GM19351 (cell line): ENCODE data around the gene TMEM229A.
"Not testable (repeated sequence)": the region's sequence is repeated elsewhere in the genome, so short reads cannot be mapped to it uniquely, and the experiment has no call there.

Experiments
- ATAC-seq: cut with Tn5 transposase; IDR thresholded peaks from one replicate; pipeline ENCODE4 v1.9.1; 2021; ENCODE audit warnings: mild to moderate bottlenecking, moderate library complexity; ENCODE audit not compliant: unreplicated experiment

TMEM229A gene

DNA sequence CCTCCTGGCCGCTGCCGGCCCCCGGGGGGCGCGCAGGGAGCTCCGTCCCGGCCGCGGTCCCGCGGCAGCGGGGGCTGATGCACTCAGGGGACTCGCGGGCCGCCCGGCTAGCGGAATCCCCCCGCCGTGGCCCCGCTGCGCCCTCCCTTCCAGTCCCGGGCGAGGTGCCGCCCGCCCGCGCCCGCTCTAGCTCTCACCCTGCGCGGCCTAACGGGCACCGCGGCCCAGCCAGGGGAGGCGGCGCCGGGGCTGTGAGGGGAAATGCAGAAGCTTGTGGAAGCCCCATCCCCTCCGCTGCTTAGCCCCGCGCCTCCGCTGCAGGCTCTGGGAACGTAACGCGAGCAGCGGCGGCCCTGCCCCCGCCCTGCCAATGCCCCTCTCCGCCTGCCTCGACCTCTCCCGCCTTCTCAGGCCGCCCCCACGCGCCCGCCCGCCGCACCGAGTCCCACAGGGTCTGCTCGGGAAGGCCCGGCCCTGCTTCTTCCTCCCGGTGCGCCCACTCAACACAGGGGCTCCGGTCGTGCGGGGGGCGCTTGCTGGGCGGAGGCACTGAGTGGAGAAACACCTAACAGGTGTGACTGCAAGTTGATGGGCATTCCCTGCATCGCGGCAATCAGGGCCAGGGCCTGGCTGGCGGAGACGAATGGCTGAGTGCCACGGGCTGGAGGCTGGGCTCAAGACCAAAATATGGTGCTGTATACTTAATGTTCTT lies 384 bp upstream of the TMEM229A start:
- peak; percentile 40 for ATAC-seq

DNA sequence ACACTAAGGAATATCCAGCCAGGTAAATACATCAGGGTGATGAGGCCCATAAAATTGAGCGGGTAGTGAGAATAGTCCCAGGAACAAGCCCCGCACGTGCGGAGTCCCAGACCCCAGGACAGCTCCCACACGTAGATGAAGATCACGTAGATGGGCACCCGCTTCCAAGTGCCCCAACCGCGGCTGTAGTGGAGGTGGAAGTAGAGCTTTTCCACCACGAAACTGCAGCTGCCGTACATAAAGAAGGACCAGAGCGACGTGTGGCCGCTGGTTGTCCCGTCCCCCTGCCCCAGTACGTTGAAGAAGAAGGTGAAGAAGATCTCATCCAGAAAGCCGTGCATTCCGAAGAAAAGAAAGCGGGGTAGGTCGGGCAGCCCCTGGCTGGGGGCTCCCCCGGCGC lies 948 bp downstream of the TMEM229A start:
- peak; percentile 2 for ATAC-seq

DNA sequence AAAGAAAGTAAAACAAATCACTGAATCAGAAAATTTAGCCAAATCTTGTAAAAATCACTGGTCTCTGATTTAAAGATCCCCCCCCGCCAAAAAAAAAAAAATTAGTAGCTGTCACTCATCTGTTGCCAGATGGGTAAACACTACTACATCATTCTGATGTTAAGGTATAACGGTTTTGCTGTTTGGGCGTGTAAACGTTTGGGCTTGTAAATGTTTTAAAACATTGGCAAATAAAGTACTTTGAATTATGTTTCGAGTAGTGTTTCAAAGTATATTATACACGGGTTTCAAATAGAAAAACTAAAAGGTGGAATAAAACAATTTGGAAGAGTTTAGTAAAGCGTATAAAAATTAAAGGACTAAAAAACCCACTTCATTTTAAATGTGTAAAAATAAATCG lies 1.5 kb downstream of the TMEM229A start:
- ATAC-seq, result no peak

DNA sequence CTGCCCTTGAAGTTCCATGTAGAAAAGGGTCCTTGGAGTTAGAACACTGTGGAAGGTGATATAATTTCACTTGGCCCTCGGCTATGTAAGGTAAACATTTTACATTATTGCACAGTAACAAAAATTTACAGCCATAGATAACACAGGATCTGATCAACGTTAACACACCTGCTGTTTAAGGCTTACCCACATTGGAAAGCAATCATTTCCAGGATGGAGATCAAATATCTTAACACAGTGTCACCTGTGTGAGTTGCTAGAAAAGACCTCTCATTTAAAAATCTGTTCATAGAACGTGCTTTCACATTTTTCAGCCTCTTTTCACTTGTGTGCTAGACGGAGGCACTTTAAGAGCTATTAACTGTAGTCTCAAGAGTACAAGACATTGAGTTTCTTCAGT lies 1.9 kb downstream of the TMEM229A start:
- ATAC-seq, result no peak

DNA sequence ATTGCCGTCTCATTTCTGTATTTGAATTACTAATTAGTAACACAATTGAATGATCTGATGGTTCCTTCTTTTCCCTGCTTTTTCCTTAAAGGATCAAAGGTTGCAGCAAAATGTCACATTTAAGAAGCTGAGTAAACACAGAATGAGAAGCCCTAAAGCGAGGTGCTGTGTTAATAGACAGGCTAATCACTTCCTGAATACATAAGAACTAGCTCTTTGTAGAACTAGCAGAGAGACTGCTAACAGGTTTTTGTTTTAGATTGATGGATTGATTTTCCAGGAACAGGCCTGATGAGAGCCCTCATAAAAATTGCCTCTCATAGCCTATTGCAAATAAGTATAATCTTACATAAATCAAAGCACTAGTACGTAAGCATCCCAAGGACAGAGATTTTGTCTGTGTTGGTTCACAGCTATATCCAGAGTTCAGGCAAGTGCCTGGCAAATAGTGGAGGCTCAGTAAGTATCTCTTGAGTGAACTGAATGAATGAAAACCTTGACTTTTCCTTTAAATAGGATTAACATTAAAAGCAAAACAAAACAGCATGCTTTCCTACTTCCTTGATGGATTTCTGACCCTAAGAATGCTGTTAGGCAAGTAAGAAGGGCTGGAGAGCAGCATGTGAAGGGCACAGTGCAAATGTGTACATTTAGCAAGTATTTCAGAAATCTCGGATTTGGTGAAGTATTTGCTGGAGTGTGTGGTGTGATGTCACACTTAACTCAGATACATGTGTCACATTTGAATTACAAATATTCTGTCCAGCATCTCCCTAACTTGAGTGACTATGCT lies 3.3 kb downstream of the TMEM229A start:
- ATAC-seq, result no peak

DNA sequence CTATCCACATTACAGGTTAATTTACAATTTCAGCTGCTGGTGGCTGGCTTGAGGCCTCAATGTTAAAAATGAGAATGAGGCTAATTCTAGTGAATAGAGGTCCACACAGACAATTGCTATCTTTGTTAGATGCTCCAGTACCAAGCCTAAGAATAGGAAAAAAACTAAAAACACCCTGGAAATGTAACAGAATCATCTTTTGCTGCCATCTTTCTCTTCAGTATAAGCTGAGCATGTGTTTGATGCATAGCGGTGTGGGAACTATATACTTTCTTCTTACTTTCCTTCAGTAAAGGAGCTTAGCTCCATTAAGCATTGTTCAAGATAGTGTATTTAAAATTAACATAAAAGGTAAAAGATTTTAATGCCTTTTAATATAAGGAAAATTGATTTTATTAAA lies 5.6 kb downstream of the TMEM229A start:
- no peak for ATAC-seq

DNA sequence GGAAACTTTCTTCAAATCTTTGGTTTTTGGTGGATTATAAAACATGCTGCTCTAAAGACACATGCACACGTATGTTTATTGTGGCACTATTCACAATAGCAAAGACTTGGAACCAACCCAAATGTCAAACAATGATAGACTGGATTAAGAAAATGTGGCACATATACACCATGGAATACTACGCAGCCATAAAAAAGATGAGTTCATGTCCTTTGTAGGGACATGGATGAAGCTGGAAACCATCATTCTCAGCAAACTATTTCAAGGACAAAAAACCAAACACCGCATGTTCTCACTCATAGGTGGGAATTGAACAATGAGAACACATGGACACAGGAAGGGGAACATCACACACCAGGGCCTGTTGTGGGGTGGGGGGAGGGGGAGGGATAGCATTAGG lies 8.5 kb downstream of the TMEM229A start:
- not testable (repeated sequence) for ATAC-seq

DNA sequence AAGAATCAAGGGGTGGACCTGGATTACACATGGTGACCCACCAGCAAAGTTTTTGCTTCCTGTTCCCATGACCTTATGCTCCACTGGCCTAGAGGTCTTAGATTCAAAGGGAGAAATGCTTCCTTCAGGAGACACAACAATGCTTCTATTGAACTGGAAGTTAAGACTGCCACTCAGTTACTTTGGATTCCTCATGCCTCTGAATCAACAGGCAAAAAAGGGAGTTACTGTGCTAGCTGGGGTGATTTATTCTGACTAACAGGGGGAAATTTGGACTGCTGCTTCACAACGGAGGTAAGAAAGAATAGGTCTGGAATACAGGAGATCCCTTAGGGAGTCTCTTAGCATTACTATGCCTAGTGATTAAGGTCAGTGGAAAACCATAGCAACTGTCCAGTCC lies 10.3 kb downstream of the TMEM229A start:
- ATAC-seq, result no peak

DNA sequence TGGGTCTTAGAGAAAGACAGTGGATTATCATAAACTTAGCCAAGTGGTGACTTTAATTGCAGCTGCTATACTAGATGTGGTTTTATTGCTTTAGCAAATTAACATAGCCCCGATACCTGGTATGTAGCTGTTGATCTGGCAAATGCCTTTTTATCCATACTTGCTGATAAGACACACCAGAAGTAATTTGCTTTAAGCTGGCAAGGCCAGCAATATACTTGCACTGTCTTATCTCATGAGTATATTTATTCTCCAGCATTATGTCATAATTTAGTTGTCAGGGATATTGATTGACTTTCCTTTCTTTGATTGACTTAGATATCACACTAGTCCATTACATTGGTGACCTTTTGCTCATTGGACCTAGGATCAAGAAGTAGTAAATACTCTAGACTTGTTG lies 12.8 kb downstream of the TMEM229A start:
- ATAC-seq, result no peak

DNA sequence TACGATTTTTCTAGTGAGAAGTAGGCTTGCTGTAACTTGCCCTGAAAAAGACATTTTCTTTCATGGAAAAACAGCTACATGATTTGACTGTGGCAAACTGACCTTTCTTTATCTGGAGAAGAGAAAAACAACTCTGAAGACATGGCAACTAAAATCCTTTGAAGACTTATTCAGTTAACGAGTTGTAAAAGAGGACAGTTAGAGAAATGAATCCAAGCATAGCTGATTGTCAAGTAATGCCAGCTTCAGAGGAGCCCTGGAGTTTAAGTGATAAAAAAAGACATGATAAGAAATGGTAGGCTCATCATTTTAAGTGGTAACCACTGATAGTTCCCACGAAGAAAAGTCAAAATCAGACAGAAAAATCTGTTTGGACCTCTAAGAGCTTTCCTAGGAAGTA lies 19.6 kb downstream of the TMEM229A start:
- ATAC-seq, result no peak

DNA sequence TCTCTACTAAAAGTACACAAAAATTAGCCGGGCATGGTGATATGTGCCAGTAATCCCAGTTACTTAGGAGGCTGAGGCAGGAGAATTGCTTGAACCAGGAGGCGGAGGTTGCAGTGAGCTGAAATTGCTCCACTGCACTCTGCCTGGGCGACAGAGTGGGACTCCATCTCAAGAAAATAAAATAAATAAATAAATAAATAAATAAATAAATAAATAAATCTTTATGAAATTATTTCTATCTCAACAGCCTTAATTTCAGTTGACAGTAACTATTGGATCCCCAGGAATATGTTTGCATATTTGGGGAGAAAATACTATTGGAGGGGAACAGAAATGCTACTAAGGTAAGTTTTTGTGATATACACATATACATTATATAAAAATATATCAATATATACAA lies 20.0 kb downstream of the TMEM229A start:
- ATAC-seq, result no peak

DNA sequence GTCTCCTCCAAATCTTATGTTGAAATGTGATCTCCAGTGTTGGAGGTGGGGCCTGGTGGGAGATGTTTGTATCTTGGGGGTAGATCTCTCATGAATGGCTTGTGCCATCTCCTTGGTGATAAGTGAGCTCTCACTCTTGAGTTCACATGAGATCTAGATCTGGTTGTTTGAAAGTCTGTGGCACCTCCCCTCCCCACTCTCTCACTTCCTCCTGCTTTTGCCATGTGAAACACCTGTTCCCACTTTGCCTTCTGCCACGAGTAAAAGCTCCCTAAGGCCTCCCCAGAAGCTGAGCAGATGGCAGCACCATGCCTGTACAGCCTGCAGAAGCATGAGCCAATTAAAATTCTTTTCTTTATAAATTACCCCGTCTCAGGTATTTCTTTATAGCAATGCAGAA lies 23.5 kb downstream of the TMEM229A start:
- ATAC-seq, result no peak

DNA sequence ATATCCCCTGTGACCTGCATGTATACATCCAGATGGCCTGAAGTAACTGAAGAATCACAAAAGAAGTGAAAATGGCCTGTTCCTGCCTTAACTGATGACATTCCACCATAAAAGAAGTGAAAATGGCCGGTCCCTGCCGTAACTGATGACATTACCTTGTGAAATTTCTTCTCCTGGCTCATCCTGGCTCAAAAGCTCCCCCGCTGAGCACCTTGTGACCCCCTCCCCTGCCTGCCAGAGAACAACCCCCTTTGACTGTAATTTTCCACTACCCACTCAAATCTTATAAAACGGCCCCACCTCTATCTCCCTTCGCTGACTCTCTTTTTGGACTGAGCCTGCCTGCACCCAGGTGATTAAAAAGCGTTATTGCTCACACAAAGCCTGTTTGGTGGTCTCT lies 24.6 kb downstream of the TMEM229A start:
- not testable (repeated sequence) for ATAC-seq

DNA sequence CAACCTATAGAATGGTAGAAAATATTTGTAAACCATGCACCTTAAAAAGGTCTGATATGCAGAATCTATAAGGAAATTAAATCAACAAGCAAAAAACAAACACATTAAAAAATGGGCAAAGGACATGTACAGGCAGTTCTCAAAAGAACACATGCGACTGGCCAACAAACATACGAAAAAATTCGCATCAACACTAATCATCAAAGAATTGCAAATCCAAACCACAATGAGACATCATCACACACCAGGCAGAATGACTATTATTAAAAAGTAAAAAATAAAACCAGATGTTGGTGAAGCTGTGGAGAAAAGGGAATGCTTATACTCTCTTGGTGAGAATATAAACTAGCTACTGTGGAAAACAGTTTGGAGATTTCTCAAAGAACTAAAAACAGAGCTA lies 33.2 kb downstream of the TMEM229A start:
- no peak for ATAC-seq

DNA sequence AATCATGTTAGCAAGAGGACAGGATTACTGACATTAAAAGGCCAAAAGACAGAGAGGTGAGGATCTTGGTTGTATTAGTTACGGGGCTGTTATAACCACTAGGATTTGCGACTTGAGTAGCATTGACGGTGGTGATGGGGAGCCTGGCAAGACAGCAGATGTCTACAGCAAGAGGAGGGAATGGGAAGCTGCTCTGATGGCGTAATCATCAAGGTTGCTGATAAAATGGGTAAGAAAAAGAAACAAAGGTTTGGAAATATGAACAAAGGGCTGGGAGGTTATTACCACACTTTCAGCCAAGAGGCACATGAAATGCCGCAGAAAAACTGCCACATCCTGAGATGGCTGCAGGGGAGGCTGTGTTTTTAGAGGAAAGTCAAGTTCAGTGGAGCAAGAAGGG lies 33.9 kb downstream of the TMEM229A start:
- ATAC-seq, result no peak

DNA sequence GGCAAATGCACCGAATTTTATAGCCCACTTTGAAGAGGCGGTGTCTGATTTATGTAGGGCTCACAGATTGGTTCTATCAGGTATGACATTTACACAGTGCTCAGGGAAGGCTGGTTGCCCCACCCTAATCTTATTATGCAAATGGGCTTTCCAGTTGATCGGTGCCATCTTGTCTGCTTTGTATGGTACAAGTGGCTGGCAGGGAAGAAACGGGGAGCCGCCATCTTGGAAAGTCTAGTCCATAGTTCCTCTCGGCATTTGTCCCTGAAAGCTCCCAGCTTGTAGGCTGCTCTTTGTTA lies 36.6 kb downstream of the TMEM229A start:
- no peak for ATAC-seq

DNA sequence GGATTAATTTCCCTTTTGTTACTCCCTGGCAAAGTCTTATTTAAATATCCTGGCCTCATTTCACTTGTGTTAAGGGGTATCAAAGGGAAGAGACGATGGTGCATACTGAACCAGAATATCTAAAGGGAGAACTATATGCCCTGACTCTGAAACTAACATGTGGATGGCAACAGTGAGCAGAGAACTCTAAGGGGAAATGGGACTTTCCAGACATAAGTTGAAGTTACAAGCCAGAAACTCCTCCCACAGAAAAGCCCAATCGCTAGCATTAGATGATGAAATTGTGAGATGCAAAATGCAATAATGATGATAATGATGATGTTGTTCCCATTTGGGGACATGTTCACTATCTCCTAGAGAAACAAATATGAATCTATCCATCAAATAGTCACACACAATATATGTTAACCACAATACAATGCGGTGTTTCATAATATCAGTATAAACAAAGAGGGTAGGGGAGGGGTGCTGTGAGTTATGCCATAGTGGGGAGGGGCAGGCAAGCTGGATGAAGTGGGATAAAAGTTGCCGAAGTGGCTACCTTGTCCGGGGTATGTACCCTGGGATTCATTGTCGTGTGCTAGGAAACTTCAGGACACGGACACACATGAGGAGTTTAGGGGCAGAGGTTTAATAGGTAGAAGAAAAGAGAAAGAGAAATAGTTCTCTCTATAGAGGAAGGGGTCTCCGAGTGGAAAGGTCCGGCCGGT lies 37.1 kb downstream of the TMEM229A start:
- ATAC-seq, result peak; percentile 78

DNA sequence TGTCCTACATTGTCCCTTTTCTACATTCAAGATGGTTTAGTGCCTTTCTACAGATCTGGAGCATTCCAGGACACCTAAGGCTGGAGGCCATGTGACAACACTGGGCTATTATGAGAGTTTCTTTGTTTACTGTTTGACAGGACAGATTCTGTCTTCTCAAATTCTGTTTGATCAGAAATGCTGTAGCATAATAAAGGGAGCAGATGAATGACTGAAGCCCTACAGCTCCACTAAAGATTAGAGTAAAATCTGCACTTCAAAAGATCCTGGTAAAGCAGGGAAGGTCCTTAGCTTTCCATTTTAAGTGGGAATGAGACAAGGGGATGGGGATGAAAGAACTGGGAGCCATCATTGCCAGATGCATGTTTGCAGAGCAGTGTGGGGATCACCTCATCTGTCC lies 38.4 kb downstream of the TMEM229A start:
- no peak for ATAC-seq

DNA sequence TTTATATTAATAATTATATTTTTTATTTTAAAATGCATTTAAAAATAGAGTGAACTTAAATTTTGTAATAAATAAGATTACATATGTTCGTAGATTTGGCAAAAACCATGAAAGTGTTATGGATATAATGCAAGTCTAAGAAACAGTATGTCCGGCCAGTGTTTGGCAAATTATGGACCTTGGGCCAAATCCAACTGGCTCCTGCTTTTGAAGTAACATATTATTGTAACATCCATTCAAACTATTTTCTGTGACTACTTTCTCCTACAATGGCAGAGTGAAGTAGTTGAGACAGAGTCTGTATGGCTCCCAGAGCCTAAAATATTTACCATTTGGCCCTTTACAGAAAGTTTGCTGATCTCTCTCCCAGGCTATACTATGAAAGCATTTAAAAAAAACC lies 38.9 kb downstream of the TMEM229A start:
- no peak for ATAC-seq

DNA sequence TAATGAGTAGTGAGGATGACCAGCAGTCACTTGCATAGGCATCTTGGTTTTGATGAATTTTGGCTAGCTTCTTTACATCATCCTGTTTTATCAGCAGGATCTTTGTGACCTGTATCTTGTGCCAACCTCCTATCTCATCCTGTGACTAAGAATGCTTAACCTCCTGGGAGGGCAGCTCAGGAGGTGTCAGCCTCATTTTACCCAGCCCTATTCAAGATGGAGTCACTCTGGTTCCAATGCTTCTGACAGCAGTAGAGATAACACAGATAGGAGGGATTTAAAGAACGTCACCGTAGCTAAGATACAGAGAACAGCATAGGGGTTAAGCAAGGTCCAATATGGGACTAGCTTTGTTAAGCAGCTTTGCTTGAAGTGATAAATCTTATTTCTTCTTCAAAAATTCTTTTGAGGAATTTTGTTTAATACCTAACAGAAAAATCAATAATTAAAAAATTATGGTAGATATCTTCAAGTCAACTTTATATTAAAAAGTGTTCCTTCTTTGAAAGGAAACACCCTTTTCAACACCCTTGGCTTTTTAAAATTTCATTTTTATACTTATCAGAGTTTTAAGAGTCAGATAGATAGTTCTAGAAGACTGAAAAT lies 39.9 kb downstream of the TMEM229A start:
- ATAC-seq, result no peak

DNA sequence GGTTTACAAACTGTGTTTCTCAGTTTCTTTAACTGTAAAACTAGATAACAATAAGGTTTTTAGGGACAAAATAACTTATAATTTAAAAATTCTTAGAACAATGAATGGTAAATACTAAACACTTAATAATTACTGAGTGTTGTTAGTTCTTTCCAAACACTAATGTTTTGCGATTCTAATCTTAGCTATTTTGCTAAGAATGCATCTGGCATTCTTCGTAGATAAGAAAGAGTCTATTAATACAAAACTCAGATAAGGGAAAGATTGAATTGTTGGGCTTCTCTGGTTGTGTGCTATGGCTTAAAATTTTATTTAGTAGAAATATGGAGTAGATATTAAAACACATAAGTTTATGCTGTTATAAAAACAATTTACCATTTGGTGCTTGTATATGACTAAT lies 45.4 kb downstream of the TMEM229A start:
- ATAC-seq, result no peak
